DMS 273 (cell line): Measurements from ENCODE around the gene FOXN3.

Source experiments
- DNase-seq: peaks from one replicate; lab custom pipeline; 2025; ENCODE audit not compliant: unreplicated experiment; lab: John Stamatoyannopoulos, UW

Gene FOXN3

DNA sequence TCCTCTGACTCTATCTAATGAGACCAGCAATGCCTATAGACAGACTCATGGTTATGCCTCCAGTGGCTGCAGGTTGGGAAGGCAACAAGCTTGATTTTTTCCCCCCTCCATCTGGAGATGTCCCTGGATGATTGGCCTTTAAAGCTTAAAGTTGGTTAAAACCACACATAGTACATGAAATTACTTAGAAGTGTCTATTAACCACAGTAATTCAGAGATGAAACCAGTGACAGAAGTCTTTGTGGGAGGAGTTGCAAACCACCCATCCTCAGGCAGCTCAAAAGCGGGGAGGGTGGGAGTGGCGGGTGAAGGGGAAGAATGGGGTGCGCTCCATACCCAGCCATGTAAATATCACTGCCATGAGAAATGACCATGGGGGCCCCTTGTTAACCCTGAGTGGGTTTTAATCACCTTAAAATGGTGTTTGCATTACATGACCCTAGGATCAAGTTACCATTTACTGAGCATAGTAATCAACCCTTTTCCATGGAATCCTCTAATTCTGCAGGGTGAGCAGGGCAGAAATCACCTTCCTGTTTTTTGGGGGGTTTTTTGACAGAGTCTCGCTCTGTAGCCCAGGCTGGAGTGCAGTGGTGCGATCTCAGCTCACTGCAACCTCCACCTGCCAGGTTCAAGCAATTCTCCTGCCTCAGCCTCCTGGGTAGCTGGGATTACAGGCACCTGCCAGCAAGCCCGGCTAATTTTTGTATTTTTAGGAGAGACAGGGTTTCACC, 133.5 kb downstream of the FOXN3 start:
- DNase-seq, result no peak

DNA sequence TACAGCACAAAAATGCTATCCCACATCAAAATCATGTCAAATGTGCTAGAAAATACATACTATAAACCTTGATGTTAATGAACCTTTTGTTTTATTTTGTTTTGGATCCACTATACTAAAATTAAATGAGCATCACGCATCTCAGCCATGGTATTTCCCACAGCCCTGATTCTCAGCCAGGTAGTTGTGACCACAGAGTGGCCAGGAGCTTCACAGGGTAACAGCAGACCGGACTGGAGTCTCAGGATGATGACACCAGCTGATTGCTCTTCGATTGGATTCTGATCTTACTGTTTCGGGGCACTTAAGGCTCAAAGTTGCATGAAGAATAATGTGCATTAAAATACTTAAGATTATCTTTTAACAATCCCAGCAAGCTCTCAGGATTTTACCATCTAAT, 134.8 kb downstream of the FOXN3 start:
- DNase-seq, result no peak

DNA sequence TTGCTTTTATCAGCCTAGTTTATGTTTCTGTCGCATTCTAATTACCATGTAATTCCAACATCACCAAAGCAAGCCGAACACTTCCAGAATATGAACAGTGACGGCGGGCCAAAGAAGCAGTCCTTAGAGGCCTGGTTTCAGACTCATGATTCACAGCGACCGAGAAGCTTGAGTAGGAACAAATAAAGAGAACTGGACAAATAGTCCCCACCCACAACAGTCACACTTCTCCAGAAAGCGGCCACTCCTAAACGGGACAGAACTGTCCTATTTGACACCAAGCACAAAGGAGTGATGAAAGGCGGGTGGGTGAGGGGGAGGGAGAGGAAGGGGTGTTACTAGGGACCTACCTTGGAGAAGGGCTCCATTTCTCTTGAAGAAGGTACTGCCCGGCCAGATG, 136.4 kb downstream of the FOXN3 start:
- no peak for DNase-seq

DNA sequence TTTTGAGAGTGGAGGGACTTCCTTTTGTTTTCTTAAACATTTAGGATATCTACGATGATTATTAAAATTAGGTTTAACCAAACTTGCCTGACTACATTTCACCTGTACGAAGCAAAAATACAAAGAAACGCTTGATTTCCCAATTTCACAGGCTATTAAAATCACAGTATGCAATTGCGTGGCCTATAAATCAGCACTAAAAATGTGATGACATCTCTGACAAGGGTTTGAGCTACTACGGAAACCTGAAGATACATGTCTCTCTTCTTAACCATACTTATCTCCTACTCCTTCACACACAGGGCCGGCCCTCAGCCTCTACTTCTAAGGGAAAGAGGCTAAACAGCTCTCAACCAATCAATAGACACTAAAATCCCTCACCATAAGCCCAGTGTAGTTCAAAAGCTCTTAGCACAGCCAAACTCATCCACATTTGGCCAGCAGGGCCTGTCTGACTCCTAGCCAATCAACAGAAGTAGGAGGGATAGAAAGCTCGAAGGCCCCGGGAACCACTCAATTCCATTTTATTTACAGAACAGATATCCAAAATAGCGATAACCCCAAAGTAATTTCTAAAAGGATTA, 137.3 kb downstream of the FOXN3 start:
- no peak for DNase-seq

DNA sequence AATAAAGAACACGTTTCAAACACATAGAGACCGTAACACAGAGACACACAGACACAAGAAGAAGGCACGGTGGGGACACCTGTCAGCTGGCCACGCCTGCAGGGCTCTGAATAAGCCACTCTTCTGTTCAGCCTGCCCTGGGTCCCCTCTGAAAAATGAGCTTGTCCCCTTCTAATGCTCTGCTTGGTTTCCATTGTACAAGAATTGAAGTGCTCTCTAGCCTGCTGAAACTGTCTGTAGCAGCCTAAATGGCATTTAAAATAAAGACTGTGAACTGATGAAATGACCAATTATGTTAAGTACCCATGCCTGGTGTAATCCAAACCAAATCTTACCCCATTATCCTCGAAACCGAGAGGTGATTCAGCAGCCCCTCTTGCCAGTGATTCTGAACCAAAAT, 139.8 kb downstream of the FOXN3 start:
- no peak for DNase-seq

DNA sequence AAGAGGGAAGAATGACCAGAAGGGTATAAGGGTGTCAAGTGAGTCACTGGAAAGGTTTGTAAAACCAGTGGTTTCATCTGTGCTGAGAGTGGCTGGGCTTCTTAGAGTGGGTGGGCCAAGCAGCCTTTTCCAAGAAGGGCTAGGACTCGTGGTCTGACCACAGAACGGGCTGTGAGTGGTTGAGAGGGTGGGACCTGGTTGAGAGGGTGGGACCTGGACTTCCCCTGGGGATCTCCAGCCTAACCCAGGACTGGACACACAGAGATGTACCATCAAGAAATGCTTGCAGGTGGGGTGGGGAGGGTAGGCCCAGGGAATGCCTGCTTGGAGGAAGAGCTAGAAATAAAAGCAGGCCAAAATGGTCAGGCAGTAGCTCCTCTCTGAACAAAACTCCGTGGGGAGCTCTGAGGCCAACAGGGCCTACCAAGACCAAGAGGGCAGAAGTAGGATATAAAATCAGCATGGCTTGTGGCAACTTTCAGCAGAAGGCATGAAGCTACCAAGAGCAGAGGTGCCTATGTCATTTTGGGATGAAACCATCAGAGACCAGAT, 140.5 kb downstream of the FOXN3 start:
- DNase-seq, result no peak

DNA sequence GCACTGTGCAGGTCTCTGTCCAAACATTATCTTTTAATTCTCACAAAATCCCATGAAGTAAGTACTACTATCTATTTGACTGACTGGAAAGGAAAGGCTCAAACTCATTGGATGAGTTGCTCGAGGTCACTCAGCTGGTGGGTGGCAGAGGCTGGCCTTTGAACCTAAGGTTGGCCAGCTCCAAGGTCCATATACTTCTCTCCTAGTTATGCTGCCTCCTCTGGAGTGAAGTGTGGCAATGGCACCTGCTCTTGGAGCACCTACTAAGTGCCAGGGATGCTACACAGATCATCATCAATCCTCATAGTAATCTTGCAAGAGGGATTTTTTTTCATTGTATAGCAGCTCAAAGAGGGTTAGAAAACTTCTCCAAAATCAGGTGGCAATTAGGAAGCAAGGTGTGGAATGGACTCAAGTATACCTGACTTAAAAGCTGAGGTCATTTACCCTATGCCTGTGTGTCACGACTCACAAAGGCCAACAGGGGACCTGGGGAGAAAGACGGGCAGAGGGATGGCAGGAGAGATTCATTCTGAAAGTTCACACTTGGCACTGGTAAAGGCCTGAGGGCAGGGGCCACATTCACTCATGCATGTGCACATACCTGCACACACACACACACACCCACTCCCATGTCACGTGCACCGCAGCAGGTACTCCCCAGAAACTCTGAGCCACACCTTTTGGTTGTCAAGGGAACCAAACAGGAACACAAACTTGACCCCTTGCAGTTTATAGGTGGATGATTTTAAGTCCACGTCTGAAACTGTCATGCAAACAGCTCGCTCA, 146.4 kb downstream of the FOXN3 start:
- DNase-seq, result no peak

DNA sequence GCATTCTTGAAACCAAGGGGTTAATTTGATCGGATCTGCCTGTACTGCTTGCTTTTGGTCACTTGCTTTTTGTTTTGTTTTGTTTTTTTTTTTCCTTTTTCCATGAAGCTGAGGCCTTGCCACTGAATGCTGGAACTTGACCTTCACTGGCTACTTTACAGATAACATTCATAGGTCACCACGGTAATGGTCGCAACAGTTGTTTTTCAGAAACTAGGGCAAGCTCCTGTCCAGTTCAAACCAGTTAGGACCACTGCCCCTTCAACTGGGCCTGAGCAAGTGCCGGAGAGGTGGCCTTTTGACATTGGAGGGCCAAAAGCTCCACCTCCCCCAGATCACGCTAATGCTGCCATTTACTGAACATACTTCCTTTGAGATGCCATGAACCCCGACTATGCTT, 147.6 kb downstream of the FOXN3 start:
- no peak for DNase-seq

DNA sequence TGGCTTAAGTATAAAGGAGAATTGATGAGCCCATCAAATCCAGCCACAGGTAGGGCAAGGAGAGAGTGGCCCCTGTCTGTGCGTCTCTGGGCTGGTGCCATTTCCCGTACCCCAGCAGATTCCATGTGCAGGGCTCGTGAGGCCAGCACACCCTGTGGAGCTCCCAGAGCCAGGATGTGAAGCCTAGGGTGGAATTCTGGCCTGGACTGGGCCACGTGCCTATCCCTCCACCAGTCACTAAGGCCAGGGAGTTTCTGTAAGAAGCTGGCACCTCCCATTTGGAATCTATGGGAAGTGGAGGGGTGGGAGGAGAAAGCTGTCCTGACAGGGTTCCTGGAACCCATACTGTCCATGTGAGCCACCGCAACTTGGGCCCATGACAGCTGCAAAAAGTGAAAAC, 148.5 kb downstream of the FOXN3 start:
- no peak for DNase-seq

DNA sequence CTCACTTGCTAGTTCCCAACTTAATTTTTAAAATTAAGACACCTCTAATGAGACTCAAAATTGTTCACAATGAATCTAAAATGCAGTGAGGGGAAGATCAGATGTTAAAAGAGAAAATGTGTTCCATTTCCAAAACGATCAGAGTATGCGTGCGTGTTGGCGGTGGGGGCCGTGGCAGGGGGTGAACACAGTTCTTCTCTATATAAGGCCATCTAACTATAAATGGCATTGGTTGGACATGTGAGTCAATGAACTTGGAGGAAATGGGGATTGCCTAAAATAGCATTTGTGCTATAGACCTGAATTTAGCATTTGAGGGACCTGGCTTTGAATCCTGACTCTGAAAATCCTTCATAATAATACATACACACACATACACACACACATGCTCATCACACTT, 149.4 kb downstream of the FOXN3 start:
- no peak for DNase-seq

DNA sequence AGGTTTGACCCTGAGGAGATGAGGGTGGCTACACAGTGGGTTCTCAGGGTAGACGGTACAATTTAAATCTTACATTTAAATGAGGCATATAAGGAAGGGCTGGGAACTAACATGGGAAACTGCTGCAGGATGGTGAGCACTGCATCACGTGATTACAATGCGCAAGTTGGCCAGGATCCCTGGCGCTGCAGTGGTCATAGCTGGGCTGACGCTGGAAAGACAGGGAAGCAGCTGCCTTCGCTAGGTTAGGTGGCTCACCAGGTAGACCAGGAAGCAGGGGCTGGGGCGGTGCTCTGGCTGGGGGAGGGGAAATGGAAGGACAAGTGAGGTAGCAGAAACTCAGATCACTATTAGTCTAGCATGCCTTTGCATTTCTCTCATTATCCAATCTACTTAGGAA, 149.9 kb downstream of the FOXN3 start:
- DNase-seq, result no peak

DNA sequence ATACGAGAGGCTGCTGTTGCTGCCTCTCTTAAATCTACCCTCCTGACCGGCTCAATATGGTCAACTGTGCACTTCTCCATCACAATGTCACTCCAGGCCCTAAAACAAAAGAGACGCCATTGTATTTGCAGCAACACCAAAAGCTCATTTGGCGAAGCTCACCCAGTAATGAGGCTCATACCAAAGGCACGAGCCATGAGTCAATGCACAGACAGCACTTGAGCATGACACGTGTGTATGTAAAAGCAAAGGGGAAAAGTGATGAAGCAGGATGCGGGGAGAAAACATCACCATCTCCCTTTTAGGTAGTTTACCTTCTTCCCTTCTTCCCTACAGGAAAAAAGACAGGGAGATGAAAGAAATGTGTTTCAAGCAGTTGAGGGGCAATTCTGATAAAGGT, 150.3 kb downstream of the FOXN3 start:
- no peak for DNase-seq

DNA sequence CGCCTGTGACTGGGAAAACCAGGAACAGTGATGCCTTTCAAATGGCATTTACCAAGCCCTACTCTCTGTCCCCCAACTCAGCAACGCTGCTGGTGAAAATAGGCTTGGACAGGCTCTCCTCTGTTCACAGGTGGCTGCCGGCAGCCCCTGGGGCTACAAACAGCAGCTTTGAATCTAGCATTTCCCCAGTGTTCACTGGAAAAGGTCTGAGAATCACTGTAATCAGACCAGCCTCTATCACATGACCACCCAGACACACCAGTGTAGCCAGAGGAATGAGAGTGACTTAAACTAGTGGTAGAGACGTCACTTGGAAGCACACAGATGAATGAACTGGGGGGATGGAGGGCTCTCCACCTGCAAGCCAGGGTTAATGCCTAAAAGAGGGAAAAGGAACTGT, 151.8 kb downstream of the FOXN3 start:
- no peak for DNase-seq

DNA sequence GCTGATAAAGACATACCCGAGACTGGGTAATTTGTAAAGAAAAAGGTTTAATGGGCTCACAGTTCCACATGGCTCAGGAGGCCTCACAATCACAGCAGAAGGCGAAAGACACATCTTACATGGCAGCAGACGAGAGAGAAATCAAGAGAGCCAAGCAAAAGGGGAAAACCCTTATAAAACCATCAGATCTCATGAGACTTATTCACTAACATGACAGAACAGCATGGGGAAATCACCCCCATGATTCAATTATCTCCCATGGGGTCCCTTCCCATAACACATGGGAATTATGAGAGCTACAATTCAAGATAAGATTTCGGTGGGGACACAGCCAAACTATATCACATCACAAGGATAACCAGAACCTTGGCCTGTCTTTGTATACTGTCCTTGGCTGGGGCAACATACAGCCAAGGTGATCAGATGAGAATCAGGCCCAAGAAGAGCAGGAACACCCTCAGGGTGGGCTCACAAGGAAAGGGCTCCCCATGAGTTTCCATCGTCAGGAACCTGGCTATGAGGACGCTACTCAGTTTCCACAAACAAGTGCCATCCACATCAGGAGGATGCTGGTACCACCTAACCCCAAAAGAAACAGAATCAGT, 152.7 kb downstream of the FOXN3 start:
- no peak for DNase-seq

DNA sequence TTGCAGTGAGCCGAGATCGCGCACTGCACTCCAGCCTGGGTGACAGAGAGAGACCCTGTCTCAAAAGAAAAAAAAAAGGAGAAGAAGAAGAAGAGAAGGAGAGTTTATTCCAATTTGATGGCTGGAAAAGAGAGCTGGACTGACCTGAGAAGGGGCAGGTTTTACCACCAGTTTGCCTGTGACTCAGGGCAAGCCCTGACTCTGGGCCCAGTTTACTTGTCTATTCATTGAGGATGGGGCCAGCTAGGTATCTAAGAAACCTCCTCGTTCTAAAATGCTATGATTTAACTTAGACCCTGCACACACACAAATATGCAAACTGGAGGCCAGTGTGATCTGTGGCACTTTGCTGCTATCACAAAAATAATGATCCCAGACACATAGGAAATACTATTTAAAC, 155.0 kb downstream of the FOXN3 start:
- DNase-seq, result no peak

DNA sequence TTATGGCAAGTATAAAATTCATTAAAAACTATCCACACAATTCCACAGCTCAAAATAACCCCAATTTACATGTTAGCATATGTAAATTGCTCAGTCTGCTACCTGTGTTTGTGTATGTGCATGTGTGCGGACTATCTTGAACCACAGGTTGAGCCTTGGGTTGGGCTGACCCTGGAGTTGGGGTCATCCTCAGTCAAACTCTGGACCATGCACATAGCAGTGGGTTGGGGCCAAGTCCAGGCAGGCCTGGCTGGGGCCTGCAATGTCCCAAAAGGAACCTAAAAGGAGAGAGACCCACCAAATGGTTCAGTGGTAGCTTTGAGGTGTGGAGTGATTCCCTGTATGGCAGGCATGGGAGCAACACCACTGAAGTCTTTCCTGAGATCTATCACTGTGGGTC, 156.1 kb downstream of the FOXN3 start:
- DNase-seq, result no peak

DNA sequence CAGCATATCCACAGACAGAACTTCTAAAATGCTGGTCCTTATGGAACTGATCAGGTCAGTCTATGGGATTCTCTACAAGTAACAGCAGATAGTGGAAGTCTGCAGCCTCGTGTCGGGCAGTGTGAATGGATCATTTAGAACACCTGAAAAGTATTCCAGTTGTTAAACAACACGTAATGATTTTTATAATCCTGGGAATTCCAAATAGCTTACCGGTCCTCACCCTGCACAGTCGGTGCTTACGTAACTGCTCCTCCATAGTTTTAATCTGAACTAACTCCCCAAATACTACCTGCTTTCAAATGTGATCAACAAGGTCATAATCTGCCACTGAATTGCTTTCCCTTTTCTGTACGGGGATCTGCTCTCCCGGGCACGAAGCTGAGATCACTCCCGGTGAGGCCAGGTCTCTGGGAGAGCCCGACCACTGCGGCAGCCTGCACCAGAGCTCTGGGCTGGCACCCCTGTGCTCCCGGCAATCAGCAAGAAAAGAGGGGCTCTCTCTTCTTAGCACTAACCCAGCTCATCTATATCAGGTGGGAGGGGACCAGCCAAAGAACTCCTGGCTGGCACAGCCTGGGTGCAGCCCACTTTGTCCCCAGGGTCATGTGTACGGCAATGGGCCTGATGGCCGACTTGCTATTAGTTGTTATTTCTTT, 157.0 kb downstream of the FOXN3 start:
- DNase-seq, result no peak

DNA sequence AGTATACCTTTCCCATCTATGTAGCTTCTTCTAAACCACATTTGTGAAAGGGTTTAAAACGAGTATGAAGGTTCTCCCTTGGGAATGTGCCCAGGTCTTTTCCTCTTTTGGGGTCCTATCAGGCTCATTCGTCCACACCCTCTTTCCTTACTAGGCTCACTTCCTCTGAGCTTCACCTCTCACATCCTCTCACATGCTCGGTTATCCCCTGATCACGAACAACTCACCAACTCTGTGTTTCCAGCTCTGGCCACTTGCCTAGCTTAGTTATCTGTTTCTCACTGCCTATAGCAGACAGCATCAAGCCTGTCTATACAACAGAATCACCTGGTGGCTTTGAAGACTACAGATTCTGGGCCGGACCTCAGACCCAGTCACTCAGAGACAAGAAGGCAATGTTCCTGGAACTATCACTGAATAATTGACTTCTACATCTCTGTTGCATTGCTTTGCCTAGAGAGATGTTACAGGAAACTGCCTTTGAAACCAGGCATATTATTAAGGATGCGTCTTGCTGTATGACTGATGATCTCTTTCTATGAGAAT, 158.2 kb downstream of the FOXN3 start:
- DNase-seq, result no peak

DNA sequence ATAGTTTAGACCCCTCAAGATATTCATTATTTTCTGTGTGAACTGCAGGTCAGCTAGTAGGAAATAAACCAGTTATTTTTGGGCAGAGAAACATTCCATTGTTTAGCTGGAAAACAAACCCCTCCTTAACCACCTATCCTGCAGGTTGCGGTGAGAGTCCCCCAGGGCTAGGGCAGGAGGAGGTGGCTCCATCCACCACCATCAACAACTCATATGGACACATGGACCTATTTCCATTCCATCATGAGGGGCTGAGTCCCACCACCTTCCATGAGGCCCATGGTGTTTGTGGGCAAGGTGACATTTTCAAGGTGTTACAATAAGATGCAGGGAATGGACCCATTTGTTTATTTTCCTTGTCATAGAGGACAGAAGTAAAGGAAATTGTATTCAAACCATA, 160.1 kb downstream of the FOXN3 start:
- DNase-seq, result no peak

DNA sequence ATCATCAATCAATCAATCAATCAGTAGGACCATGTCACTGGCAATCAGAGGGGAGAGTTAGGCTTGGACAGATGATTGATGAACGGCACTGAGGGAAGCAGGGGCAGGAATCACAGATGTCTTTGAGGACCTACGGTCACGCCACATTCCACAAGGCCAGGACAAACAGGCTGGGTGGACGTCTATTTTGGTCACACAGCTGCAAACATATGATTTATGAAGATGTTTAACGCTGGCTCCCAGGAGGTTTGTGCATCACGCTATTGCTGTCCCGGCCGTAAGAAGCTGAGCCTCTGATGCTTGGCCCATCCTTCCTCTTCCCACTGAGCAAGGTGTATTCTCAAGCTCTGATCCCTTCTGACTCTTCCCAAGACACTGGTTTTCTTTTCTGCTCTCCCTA, 160.8 kb downstream of the FOXN3 start:
- DNase-seq, result no peak

DNA sequence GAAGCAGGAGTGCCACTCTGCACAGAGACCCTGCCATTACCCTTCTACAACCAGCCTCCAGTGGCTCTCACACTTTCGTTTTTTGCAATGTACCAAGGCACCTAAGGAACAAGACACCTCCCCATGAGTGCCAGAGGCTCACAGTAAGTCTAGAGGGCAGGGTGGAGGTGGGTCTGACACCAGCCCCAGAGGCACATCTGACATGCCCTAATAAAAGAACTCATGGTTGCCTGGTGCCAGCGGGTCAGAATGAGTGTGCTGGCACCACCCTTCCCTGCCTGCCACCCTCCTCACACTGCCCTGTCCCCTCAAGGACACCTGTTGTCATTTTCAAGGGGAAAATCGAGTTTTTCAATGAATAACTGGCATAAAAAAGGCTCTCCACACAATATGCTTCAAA, 161.2 kb downstream of the FOXN3 start:
- no peak for DNase-seq
